ENCODE results near the gene MAPK8. TPM values are rescaled to one million over a fixed set of nuclear protein-coding genes. Genes with fewer than 3 reads are reported as not detected.

Gene MAPK8
- total and polyA plus RNA-seq, 2 of the 4 experiments (the other 2 are of a cell fraction) = 41.5 to 54.7 TPM

- Histone ChIP-seq H3K23ac (ENCODE audit: low read depth, low read length) (no peak overlapping the region), H4K20me1 (ENCODE audit: insufficient read depth, low read length) (peaks cover 15% of the 10 kb centered on the region; the same call in 1 of the 2 replicates), H3K27me3 (ENCODE audit: control insufficient read depth, insufficient read depth, low read length) (no peaks in the 10 kb centered on the region), H3K79me1 (ENCODE audit: low read depth in 1 of 2, low read length in 2 of 2) (peaks cover 4 to 73% of the 10 kb centered on the region in 2 experiments; a peak in 3 of 4 replicates), H3K9ac (ENCODE audit: low read depth, low read length) (no peak overlapping the region), H2BK5ac (ENCODE audit: low read depth, low read length, poor library complexity, severe bottlenecking) (no peak overlapping the region), H3K36me3 (ENCODE audit: control insufficient read depth, insufficient read depth, low read length) (peaks cover 6% of the 10 kb centered on the region; the same call in 1 of the 2 replicates), H2BK15ac (ENCODE audit: low read depth, low read length) (no peak overlapping the region), H4K5ac (ENCODE audit: low read depth, low read length) (no peak overlapping the region), H4K8ac (ENCODE audit: low read depth in 2 of 2, low read length in 2 of 2) (no peak overlapping the region), H4K91ac (ENCODE audit: insufficient read depth, low read depth, low read length) (no peak overlapping the region), H3K56ac (ENCODE audit: extremely low read depth, insufficient read depth, low read length) (no peak overlapping the region), H2AK9ac (replicated peaks; ENCODE audit: low read depth, low read length, poor library complexity) (no peak overlapping the region), H3K4ac (ENCODE audit: low read depth, low read length) (no peak overlapping the region), H3K9me3 (ENCODE audit: control insufficient read depth, insufficient read depth, low read length) (no peaks in the 10 kb centered on the region), H3K4me2 (ENCODE audit: low read depth, low read length) (no peak overlapping the region), H2BK20ac (ENCODE audit: low read depth, low read length) (no peak overlapping the region), H2AFZ (replicated peaks; ENCODE audit: low read length, poor library complexity) (no peak overlapping the region), H3K9me1 (ENCODE audit: insufficient read depth, low read length) (peaks cover 6% of the 10 kb centered on the region; the same call in 1 of the 2 replicates), H3K4me1 (ENCODE audit: control insufficient read depth, insufficient read depth, low read length) (peaks cover 10% of the 10 kb centered on the region), H3K4me3 (ENCODE audit: insufficient read depth, low read depth, low read length) (no peak overlapping the region), H3K14ac (replicated peaks; ENCODE audit: low read depth, low read length) (0 out of 2 replicates have a peak overlapping the region, but pooled peaks have one; percentile 45), H2BK120ac (ENCODE audit: low read depth, low read length) (no peak overlapping the region), H2AK5ac (ENCODE audit: low read depth, low read length) (no peak overlapping the region; the same call in 1 of the 2 replicates), H3K18ac (ENCODE audit: low read depth, low read length) (no peak overlapping the region), H3K27ac (ENCODE audit: insufficient read depth, low read length) (no peak overlapping the region)
- dilution Hi-C loops (cut with HindIII; ENCODE audit: low sequenced_read_pairs, unreplicated experiment) (no loop called here), in situ Hi-C loops (cut with MboI; ENCODE audit: low sequenced_read_pairs) (no loop called here), intact Hi-C loops (cut with micrococcal nuclease) (no loop called here)
- no peak for ATAC-seq (ENCODE audit: low read depth)
- ChIA-PET CTCF (no interaction called here), POLR2A (ENCODE audit: unreplicated experiment) (no interaction called here)
- TF ChIP-seq MAZ (IDR thresholded peaks at IDR 0.05; ENCODE audit: borderline replicate concordance, low read depth, low read length) (no peak), POLR2A (IDR thresholded peaks at IDR 0.05; ENCODE audit: low read depth, low read length) (no peak), ELK1 (IDR thresholded peaks at IDR 0.05; ENCODE audit: borderline replicate concordance, low read depth, low read length) (no peak), BHLHE40 (IDR thresholded peaks at IDR 0.05; ENCODE audit: low read depth, low read length) (no peak), NFE2L2 (IDR thresholded peaks at IDR 0.05; ENCODE audit: low read depth, low read length) (no peak), SMC3 (IDR thresholded peaks at IDR 0.05; ENCODE audit: low read depth, low read length) (no peak), RAD21 (IDR thresholded peaks at IDR 0.05; ENCODE audit: low read length) (no peak), FOS (IDR thresholded peaks at IDR 0.05; ENCODE audit: low read depth, low read length) (no peak), CEBPB (IDR thresholded peaks at IDR 0.05; ENCODE audit: low read depth, low read length) (no peak), MAFK (IDR thresholded peaks at IDR 0.05; ENCODE audit: low read depth, low read length) (no peak)
- TF ChIP-seq, protein P1, sequence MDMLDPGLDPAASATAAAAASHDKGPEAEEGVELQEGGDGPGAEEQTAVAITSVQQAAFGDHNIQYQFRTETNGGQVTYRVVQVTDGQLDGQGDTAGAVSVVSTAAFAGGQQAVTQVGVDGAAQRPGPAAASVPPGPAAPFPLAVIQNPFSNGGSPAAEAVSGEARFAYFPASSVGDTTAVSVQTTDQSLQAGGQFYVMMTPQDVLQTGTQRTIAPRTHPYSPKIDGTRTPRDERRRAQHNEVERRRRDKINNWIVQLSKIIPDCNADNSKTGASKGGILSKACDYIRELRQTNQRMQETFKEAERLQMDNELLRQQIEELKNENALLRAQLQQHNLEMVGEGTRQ (IDR thresholded peaks at IDR 0.05; ENCODE audit: low read depth, low read length) = no peak
- WGBS, 2 experiments (ENCODE audit: extremely low coverage in 2 of 2, insufficient read length in 1 of 2) = 94% methylated on average over 7 of the region's 15 CpGs; no CpG with 5 or more reads in 1 of the 2 experiments
- DNase-seq = no peak
- BruUV-seq (replicated peaks) = no TSS peak
Measured at GRCh38 chr10:48455392-48456151, 149.1 kb downstream of the MAPK8 start.

Data from IMR-90 (cell line).